Measurements from ENCODE around the gene CARNS1.
"Not testable (repeated sequence)": the region's sequence is repeated elsewhere in the genome, so short reads cannot be mapped to it uniquely, and the experiment has no call there.

Gene CARNS1

GRCh38 chr11:67410984-67411784 lies 4.3 kb upstream of the CARNS1 start:
- no peak for DNase-seq

- no peak for DNase-seq
These were observed 3.7 kb upstream of the CARNS1 start for GRCh38 chr11:67411785-67412152.

- no peak for DNase-seq
These were observed 2.8 kb upstream of the CARNS1 start for GRCh38 chr11:67412495-67413179.

GRCh38 chr11:67413266-67413849 lies 2.1 kb upstream of the CARNS1 start:
- no peak for DNase-seq

- no peak for DNase-seq
These were observed 1.2 kb downstream of the CARNS1 start for GRCh38 chr11:67416416-67417335.

GRCh38 chr11:67417425-67417824 lies 1.9 kb downstream of the CARNS1 start:
- no peak for DNase-seq

- peak; percentile 68 for DNase-seq
These were observed 3.2 kb downstream of the CARNS1 start for GRCh38 chr11:67418476-67419281.

- no peak for DNase-seq
These were observed 4.0 kb downstream of the CARNS1 start for GRCh38 chr11:67419325-67420049.

GRCh38 chr11:67420147-67420645 lies 4.7 kb downstream of the CARNS1 start:
- no peak for DNase-seq

- DNase-seq: peak; percentile 97
These were observed 5.4 kb downstream of the CARNS1 start for GRCh38 chr11:67420646-67421429.

GRCh38 chr11:67421430-67422031 lies 6.1 kb downstream of the CARNS1 start:
- no peak for DNase-seq

- no peak for DNase-seq
These were observed 7.4 kb downstream of the CARNS1 start for GRCh38 chr11:67422891-67423290.

- no peak for DNase-seq
These were observed 8.0 kb downstream of the CARNS1 start for GRCh38 chr11:67423466-67423865.

- DNase-seq: no peak
These were observed 8.6 kb downstream of the CARNS1 start for GRCh38 chr11:67423891-67424613.

- DNase-seq: not testable (repeated sequence)
These were observed 11.9 kb downstream of the CARNS1 start for GRCh38 chr11:67427364-67427859.

- DNase-seq: peak; percentile 98
These were observed 12.8 kb downstream of the CARNS1 start, which contains the start of gene RPS6KB2 for GRCh38 chr11:67428052-67429001. Gene RPS6KB2, plus strand, starts transcription at chr11:67428494. Its CDS starts 52 bp downstream, at chr11:67428546.

GRCh38 chr11:67429038-67429668 lies 13.7 kb downstream of the CARNS1 start:
- no peak for DNase-seq
